GM18909 (cell line): ENCODE results near the gene PLXDC2.
"Not testable (repeated sequence)": the region's sequence is repeated elsewhere in the genome, so short reads cannot be mapped to it uniquely, and the experiment has no call there.

Source experiments
- ATAC-seq: cut with Tn5 transposase; IDR thresholded peaks from one replicate; pipeline ENCODE4 v1.9.1; 2021; ENCODE audit warnings: mild to moderate bottlenecking; ENCODE audit not compliant: unreplicated experiment, poor library complexity

The PLXDC2 gene

DNA sequence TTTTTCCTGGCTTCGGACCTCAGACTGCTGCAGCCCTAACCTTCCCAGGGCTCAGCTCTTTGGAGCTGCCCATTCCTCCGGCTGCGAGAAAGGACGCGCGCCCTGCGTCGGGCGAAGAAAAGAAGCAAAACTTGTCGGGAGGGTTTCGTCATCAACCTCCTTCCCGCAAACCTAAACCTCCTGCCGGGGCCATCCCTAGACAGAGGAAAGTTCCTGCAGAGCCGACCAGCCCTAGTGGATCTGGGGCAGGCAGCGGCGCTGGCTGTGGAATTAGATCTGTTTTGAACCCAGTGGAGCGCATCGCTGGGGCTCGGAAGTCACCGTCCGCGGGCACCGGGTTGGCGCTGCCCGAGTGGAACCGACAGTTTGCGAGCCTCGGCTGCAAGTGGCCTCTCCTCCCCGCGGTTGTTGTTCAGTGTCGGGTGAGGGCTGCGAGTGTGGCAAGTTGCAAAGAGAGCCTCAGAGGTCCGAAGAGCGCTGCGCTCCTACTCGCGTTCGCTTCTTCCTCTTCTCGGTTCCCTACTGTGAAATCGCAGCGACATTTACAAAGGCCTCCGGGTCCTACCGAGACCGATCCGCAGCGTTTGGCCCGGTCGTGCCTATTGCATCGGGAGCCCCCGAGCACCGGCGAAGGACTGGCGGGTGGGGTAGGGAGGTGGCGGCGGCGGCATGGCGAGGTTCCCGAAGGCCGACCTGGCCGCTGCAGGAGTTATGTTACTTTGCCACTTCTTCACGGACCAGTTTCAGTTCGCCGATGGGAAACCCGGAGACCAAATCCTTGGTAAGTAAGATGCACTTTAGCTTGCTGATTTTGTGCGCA, at the start of gene PLXDC2:
TSS of gene PLXDC2 (plus strand) at position 22 of the 820 bp plus-strand sequence.
- ATAC-seq = peak; percentile 53

DNA sequence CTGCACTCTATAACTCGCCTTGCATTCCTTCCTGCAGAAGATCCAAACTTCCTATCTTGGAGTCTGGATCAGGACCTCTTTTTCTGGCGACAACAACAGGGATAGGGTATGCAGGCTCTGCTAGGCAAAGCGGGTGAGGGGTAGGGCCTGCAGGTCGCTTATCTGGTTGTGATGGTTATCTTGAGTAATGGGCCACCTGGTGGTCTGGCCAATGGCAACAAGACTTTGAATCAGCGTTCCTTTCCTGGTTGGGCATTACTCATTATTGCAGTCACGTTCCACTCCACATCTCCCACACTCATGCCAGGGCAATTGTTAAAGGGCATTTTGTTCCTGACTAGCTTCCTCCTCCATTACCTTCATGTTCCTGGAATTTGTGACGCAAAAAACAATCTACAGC, 48.4 kb upstream of the PLXDC2 start:
- no peak for ATAC-seq

DNA sequence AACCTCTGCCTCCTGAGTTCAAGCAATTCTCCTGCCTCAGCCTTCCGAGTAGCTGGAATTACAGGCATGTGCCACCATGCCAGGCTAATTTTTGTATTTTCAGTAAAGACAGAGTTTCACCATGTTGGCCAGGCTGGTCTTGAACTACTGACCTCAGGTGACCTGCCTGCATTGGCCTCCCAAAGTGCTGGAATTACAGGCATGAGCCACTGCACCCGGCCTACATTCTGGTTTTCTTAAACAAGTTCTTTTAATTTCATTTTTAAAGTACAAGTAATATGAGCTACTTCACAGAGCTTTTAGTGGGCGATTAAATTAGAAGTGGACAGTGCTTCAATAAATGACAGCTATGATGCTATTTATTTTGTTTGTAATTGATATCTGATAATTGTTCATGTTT, 46.4 kb upstream of the PLXDC2 start:
- not testable (repeated sequence) for ATAC-seq

DNA sequence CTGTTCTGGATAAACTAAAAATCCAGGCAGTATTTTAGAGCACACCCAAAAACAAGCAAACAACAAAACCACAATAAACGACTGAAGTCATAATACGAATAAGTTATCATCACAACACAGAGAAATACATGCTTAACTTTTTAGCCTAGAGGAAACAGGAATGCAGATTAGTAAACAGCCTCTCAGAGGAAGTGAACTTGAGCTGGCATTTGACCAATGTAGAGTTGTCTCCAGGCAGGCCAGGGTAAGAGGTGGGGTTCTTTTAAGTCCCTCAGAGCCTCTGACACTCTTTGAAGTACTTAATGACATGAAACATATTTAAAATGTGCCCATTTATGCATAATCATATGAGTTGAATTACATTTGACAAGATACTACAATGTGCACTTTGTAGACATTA, 43.3 kb upstream of the PLXDC2 start:
- no peak for ATAC-seq

DNA sequence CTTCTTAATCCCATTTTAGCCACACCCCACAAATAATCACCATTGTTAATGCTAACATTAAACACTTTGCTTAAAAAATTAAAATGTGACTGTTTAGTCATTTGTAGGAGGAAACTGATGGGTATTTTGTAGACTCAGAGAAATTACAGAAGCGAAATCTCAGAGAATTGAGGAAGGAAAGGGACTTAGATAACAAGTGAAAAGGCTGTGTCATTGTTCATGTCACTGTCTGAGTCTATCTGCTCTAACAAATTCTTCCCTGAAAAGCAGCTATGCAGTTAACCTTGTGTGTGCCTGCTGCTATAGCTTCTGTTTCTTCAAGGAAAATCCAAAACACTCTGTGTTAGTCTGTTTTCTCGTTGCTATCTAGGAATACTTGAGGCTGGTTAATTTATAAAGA, 40.9 kb upstream of the PLXDC2 start:
- ATAC-seq = no peak

DNA sequence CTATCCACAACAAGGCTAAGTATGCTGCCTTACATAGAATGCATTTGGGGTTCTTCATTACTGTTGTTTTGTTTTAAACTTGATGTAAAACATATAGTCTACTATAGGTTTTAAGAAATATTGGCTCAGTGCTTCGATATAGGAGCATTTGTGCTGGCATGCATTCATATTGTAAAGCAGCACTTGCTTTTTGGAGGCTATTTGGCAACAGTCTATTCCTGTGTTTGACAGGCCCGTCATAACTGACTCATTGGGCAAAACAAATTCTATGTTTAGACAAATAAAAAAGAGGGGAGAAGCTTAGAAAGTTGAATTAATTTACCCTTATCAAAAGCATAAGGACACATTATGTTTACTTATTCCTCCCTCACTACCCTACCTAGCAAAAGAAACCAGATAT, 38.4 kb upstream of the PLXDC2 start:
- ATAC-seq = no peak

DNA sequence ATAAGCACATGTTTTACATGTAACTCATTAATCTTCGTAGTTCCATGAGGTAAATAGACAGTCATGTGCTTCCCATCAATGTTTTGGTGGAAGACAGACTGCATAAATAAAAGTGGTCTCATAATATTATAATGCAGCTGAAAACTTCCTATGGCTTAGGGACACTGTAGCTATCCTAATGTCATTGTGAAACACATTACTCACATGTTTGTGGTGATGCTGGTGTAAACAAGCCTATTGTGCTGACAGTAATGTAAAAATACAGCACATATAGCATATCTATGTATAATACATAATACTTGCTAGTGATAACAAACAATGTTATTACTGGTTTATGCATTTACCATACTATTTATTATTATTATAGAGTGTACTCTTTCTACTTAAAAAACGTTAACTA, 37.2 kb upstream of the PLXDC2 start:
- ATAC-seq = no peak

DNA sequence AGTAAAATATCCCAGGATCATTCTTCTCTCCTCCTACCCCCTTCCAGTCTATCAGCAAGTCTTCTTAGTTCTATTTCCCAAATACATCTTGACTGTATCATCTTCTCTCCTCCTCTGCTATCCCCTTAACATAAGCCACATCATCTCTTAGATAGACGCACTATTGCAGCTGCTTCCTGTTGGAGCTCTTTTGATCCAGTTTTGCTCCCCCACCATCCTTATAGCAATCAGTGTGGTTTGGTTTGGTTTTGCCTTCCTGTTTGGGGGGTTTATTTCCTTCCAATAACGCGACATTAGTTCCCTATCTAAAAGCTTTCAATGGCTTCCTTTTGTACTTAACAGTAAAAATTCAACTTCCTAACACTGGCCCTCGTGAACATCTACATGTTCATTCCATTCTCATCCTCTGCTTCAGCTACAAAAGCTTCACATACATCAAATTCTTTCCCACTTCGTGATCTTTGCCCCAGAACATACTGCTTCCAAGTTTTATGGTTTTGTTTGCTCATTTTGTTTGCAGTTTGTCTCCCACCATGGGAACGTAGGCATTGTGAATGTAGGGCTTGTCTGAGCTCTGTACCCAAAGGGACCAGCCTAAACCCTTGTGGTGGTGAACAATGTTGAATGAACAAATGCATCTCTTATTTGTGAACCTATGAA, 33.7 kb upstream of the PLXDC2 start:
- no peak for ATAC-seq

DNA sequence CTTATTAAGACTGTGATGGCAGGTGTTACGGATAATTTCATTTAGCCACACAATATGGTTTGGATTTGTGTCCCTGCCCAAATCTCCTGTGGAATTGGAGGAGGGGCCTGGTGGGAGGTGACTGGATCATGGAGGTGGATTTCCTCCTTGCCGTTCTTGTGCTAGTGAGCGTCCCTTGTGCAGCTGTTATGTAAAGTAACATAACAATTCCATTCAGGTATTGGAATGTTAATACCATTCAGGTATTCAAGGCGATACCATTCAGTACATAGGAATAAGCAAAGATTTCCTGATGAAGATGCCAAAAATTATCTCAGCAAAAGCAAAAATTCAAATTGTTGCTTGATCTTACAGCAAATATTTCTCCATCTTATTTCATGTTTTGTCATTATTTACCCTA, 32.5 kb upstream of the PLXDC2 start:
- no peak for ATAC-seq

DNA sequence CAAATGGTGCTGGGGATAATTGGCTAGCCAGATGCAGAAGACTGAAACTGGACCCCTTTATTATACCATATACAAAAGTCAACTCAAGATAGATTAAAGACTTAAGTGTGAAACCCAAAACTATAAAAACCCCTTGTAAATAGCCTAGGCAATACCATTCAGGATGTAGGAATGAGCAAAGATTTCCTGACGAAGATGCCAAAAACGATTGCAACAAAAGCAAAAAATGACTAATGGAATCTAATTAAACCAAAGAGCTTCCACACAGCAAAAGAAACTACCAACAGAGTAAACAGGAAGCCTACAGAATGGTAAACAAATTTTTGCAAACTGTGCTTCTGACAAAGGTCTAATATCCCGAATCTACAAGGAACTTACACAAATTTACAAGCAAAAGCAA, 30.9 kb upstream of the PLXDC2 start:
- no peak for ATAC-seq

DNA sequence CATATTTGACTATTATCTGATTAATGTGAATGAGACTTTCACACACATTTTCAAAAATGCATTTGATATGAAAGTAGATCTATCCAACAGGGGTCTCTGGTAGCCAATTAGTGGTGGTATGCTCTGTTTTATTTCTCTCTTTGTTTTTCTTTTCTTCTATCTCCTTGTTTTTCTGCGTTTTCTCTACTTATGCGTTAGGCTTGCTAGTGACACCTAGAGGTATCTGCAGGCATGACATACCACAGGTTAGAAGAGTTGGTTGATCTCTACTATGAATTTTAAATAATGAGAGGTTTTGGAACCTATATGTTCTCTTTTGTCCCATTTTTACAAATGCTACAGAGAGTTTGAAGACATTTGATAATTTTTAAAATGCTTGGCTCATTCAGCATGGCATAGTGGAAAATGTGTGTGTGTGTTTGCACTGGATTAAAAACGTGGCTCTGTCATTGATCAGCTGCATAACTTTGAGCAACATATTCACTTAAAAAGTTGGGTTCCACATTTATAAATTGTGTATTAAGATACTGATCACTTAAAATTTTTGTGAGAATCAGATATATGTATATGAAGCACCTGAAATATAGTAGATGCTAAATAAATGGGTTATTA, 28.1 kb upstream of the PLXDC2 start:
- no peak for ATAC-seq

DNA sequence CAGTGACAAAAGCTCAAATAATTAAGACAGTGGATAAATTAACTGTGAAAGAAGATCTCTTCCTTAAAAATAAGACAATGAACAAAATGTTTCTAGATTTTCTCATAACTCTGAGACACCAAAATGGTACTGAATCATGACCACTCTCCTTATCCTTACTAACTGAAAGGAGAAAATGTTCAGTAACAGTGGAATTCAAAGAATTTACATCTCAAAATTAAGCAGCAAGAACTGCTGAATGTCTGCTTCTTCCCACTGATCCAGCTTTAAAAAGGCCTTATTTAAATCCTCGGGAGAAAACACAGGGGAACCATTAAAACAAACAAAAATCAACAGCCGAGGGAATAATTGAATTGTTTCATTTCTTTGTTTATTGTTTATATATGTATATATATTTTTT, 27.3 kb upstream of the PLXDC2 start:
- ATAC-seq = no peak

DNA sequence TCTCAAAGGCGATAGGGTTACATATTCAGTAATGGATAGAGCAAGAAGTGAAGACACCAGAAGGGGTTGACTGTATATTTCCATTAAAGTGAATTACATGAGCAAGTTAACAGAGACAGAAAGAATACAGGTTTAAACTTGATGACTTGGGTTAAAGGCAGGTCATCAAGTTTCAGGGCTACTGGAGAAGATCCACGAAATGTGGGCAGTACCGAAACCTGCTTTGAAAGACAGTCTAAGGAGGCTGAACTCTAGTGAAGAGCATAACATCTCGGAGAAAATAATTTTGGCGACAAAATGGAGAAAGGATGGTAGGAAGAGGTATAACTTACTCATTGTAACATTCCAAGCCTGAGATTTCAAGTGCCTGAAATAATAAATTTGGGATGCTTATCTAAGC, 26.6 kb upstream of the PLXDC2 start:
- ATAC-seq = no peak

DNA sequence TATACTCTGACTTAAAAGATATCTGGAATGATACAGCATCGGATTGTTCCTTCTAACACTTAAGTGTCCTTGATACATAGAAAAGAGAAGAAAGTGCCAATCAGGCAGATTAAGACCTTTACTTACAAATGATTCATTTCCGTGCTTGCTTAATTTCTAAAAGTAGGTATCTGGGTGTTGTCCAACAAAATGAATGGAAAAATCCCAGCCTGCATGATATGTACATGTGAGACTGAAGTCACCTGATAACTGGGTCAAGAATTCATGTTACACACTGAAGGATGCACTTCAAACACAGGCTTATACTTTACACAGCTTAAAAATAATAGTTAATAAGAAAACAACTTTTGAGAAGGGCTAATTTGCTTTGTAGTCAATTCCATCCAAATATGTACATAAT, 25.2 kb upstream of the PLXDC2 start:
- no peak for ATAC-seq

DNA sequence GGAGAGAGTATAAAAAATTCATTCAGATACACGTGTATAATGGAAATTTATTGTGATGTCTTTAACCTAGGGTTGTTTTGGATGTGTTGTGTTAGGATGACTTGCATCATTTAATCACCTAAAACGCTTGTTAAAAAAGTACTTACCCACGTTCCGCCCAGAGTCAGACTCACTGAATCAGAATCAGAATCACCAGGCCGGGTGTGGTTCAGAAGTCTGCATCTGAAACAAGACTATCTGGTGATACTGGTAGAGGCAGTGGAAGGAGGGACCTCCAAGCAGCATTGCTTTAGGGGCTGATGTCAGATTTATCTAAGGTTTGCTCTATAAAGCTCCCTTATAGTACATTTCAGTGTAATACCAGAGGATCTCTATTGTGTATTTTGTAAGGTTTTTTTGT, 20.5 kb upstream of the PLXDC2 start:
- ATAC-seq = no peak

DNA sequence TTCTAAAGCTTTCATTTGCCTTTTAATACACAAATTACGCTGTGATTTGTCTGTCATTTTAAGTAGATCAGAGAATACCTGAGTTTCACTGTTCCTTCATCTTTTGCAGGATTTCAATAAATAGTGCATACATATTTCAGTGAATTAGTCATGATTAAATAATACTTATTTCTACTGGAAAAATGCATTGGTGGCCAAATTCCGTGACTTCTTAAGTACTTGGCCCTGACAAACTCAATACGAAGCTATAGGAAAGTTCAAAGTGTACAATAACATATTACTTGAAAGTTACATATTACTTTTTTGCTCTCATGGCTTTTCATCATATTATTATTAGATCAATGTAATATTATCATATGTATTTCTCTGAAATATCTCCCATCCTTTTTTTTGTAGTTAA, 16.1 kb upstream of the PLXDC2 start:
- ATAC-seq = no peak

DNA sequence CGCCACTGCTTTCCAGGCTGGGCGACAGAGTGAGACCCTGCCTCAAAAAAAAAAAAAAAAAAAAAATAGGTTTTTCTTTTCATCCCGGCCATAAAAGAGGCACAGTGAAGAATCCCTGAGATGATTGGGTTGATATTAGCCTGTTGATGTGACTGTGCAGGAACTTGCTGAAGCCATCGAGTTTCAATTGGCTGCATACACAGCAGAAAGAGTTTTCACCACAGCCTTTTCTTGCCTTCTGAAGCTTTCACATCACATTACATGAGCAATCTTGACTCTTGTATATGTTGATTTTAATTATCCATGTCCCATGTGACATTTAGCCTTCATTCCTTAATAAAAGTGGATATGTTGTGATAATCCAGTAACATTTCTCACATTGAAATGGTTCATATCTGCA, 14.9 kb upstream of the PLXDC2 start:
- ATAC-seq = no peak

DNA sequence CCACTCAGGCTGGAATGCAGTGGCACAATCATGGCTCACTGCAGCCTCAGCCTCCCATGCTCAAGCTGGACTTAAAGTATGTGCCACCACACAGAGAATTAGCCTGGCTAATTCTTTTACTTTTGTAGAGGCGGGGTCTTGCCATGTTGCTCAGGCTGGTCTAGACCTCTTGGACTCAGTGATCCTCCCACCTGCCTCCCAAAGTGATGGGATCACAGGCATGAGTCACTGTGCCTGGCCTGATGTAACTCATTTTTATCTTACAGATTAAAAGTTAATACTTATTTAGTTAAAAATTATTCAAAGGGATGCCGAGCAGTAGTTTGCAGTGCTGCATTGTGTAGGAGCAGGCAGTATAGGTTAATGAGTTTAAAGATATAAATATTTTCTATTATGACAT, 12.6 kb upstream of the PLXDC2 start:
- ATAC-seq = no peak

DNA sequence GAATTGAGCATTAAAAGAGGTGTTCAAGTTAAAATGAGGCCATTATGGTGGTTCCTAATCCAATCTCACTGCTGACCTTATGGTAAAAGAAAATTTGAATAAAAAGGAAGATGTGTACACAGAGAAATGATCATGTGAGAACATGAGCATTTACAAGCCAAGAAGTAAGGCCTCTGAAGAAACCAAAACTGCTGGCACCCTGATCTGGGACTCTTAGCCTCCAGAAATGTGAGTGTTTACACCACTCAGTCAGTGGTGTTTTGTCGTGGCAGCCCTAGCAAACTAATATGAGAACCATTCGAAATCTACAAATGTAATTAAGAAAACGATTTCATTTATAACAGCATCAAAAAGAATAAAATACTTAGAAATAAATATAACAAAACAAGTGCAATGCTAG, 6.8 kb upstream of the PLXDC2 start:
- no peak for ATAC-seq

DNA sequence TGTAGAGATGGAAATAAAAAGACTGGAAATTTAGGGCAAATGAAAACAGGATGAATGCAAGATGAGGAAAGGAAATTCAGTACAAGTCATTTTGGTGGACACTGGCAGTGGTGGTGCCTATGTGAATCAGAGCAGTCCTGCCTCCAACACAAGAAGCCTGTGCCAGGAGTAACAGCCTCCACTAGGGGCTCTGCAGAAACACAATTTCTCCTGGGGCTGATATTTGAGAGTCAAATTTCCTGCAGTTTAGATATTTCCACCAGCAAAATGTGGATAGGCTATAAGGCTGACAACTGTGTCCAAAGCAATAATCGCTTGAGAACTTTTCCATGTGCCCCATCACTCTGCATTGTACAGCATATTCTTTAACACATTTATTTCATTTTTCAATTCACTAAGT, 4.7 kb upstream of the PLXDC2 start:
- ATAC-seq = no peak

DNA sequence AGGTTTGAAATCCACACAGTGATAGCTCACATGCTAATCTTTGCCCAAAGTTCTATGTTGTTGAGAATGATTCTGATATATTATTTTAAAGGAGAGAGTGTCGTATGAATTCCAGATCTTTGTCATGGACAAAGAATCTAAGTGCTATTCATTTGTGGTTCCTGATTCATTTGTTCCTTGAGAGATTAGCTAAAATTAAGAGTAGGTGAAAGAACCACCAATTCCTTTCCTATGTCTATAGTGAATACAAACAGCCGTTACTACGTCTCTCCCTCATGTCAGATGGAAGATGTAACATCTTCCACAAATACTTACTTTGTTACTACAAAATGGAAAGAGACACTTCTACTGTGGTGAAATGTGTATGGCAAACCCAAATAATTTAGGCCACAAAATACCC, 3.3 kb upstream of the PLXDC2 start:
- no peak for ATAC-seq
